Motor neuron (in vitro differentiated cells): Measurements from ENCODE around the gene RPTOR. TPM values are rescaled to one million over a fixed set of nuclear protein-coding genes. Genes with fewer than 3 reads are reported as not detected.
A peak's percentile ranks its signal among the peaks of the same experiment; 100 is the strongest.

Source experiments
- ATAC-seq, 8 experiments: fragments of 200-7000 bp; cut with Tn5 transposase; replicated peaks in 6 of 8; 2 replicates each; pipeline ENCODE4 v1.8.0; 2021; ENCODE audit warnings: mild to moderate bottlenecking in 8 of 8, moderate library complexity in 8 of 8
- H3K27ac ChIP-seq, 2 donors: fragments of 250-450 bp; sonication (Bioruptor Pico); 2 replicates each; pipeline ENCODE4 v1.9.0; 2021; ENCODE audit warnings: antibody characterized with exemption in 2 of 2, mild to moderate bottlenecking in 2 of 2, moderate library complexity in 1 of 2
- H3K4me1 ChIP-seq, 2 donors: fragments of 250-450 bp; sonication (Bioruptor Pico); replicated peaks in 1 of 2; 2 replicates each; pipeline ENCODE4 v1.6.1; 2021; ENCODE audit warnings: antibody characterized with exemption in 2 of 2, mild to moderate bottlenecking in 2 of 2, moderate library complexity in 1 of 2
- H3K4me3 ChIP-seq, 5 donors: fragments of 250-450 bp; sonication (Bioruptor Pico); 2 replicates each; pipeline ENCODE4 v1.9.0; 2021; ENCODE audit warnings: antibody characterized with exemption in 5 of 5, mild to moderate bottlenecking in 5 of 5, moderate library complexity in 4 of 5
- WGBS, 10 experiments: fragments of 450-650 bp; shearing (Covaris generic); methylation state at CpG; one replicate each; pipeline ENCODE4 v1.0.0; 2022; 5-methylcytosine and 5-hydroxymethylcytosine counted together
- in situ Hi-C, 9 experiments: fragments of 400-800 bp; cut with MboI; loops; one replicate each; pipeline ENCODE4 v1.15.0; 2021; ENCODE audit warnings: low sequenced_read_pairs in 9 of 9, low pct_unique_long_range_greater_than_20kb in 2 of 9; ENCODE audit not compliant: unreplicated experiment in 9 of 9
- total RNA-seq, 8 experiments: library from RNA; unstranded; fragments of 300-600 nt; gene quantifications; 2 replicates each; pipeline versions ENCODE4 v1.2.3 to v1.2.4, GENCODE V29; 2022

Gene RPTOR
- total RNA-seq, 8 experiments from 2014 or later = 15.6 to 53.3 (median 19.2) TPM

GRCh38 chr17:80779336-80779735, 234.7 kb downstream of the RPTOR start:
- Histone ChIP-seq H3K4me3 (no peak overlapping the region), H3K4me1 (peaks cover 49 to 50% of the 10 kb centered on the region in 2 donors), H3K27ac (no peak overlapping the region)
- in situ Hi-C loops = no loop called here
- WGBS, 10 experiments = 80 to 100% (median 89%) methylated on average over 2 to 18 of the region's 24 CpGs; no CpG with 5 or more reads in 2 of the 10 experiments
- ATAC-seq = no peak

DNA sequence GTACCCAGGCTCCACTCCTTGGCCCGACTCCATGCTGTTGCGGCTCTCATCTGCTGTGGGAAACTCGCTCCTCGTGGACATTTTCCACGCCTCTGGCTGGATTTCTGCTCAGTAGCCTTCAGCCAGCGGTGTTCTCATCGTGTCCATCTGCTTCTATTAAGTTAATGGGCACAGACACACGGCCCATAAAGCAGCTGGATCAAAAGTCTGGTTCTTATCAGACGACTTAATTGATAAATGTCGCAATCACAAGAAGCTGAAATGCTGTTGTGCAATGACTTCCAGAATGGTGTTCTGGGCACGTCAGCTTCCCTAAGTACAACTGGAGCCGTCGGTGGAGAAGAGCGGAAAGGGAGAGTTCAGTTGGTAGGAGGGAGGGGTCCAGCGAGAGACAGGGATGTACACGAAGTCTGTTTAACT, 235.3 kb downstream of the RPTOR start:
- no peak overlapping the region for H3K27ac ChIP-seq
- H3K4me1 ChIP-seq = peaks cover 43 to 44% of the 10 kb centered on the region in 2 donors
- in situ Hi-C loops = no loop called here
- no peak overlapping the region for H3K4me3 ChIP-seq
- peak in 2 of 8 experiments; percentile 90 to 91 for ATAC-seq
- 13 to 100% (median 84%) methylated on average over 1 to 11 of the region's 16 CpGs for WGBS, 10 experiments

GRCh38 chr17:80780381-80781198, 236.0 kb downstream of the RPTOR start:
- Histone ChIP-seq H3K4me3 (no peak overlapping the region), H3K27ac (no peak overlapping the region), H3K4me1 (peaks cover 37 to 38% of the 10 kb centered on the region in 2 donors)
- ATAC-seq = peak in 4 of 8 experiments; percentile 23 to 59 (median 44)
- in situ Hi-C loops = no loop called here
- WGBS, 10 experiments = 67 to 100% (median 93%) methylated on average over 1 to 12 of the region's 19 CpGs

GRCh38 chr17:80781211-80781610, 236.6 kb downstream of the RPTOR start:
- H3K27ac ChIP-seq = no peak overlapping the region
- 87 to 100% (median 95%) methylated on average over 1 to 6 of the region's 13 CpGs; no CpG with 5 or more reads in 2 of the 10 experiments for WGBS, 10 experiments
- H3K4me3 ChIP-seq = no peak overlapping the region
- in situ Hi-C loops = no loop called here
- H3K4me1 ChIP-seq = peaks cover 32 to 38% of the 10 kb centered on the region in 2 donors
- ATAC-seq = no peak

GRCh38 chr17:80781807-80782277, 237.2 kb downstream of the RPTOR start:
- in situ Hi-C loops = no loop called here
- Histone ChIP-seq H3K27ac (peak overlapping the region in 1 of 2 donors; percentile 16), H3K4me1 (peaks cover 32 to 38% of the 10 kb centered on the region in 2 donors), H3K4me3 (no peak overlapping the region)
- WGBS, 10 experiments = 40 to 100% (median 84%) methylated on average over 1 to 9 of the region's 14 CpGs; no CpG with 5 or more reads in 1 of the 10 experiments
- peak in 5 of 8 experiments; percentile 71 to 94 (median 89) for ATAC-seq

DNA sequence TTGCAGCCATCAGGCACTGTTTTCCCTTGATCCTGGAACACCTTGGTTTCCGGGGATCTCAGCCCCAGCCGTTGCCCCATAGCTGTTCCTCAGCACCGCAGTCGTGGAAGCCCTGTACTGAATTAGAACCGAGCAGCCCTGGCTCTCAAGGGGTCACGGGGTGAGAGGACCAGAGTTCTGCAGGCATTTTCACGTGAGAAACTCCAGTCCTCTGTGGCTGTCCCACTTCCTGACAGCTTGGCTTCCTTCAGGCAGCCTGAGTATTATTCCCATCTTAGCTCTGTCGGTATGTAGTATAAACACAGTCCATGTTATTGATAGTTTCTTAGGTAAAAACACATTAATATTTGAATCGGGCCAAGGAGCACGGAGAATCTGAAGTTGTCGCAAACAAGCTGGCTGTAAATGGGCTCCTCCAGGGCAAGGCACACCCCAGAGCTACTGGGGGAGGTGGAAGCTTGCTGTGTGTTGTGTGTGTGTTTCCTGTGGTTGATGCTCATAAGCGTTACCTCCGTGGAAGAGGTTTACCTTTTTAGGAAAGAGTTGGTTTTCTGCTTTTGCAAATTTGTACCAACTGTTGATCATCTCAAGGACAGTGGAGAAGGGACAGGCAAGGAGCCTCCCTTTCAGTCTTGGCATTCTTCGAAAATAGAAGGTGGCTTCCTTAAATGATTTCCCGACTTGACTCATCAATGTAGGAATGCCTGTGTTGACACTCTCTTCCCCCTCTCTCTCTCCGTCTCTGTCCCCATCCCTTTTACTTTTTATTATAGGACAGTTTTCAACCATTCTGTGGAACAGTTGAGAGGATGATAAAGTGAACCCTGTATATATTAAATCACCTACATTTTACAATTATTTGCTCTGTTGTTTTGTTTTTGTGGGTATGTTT, 238.1 kb downstream of the RPTOR start:
- peak in 1 of 8 experiments; percentile 28 for ATAC-seq
- in situ Hi-C loops = no loop called here
- Histone ChIP-seq H3K27ac (peak overlapping the region in 1 of 2 donors; percentile 9), H3K4me1 (peaks cover 32 to 38% of the 10 kb centered on the region in 2 donors), H3K4me3 (no peak overlapping the region)
- 31 to 92% (median 64%) methylated on average over 2 to 13 of the region's 16 CpGs for WGBS, 10 experiments

DNA sequence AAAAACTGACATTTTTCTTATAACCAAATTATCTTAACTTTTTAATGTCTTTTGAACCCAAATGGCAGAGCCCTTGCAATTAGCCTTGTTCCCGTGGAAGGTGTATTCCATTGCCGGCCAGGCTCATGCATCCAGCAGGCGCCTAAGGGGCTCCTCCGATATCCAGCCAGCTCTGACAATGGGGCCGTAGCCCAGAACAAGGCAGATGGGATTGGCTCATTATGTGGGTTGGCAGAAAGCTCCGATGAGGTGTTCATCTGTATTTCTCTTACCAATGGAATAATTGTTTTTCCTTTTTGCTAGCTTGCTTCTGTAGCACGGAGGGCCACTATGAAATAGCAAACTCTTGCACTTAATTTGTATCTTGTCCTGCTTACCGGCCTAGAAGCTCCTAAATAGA, 238.8 kb downstream of the RPTOR start:
- Histone ChIP-seq H3K4me1 (peaks cover 38% of the 10 kb centered on the region in 2 donors), H3K4me3 (no peak overlapping the region), H3K27ac (no peak overlapping the region)
- WGBS, 10 experiments = 28 to 100% (median 86%) methylated on average over 1 to 8 of the region's 8 CpGs
- in situ Hi-C loops = no loop called here
- ATAC-seq = no peak

DNA sequence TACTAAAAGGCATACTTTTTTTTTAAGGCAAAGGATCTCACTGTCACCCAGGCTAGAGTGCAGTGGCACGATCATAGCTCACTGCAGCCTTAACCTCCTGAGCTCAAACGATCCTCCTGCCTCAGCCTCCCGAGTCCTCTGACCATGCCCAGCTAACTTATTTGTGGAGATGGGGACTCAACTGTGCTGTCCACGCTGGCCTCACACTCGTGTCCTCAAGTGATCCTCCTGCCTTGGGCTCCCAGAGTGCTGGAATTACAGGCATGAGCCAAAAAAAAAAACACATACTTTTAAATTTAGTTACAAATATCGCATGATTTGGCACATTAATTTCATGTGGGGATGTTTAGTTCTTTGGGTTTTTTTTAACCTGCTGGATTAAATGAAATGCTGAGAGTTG, 239.3 kb downstream of the RPTOR start:
- peaks cover 38 to 43% of the 10 kb centered on the region in 2 donors for H3K4me1 ChIP-seq

DNA sequence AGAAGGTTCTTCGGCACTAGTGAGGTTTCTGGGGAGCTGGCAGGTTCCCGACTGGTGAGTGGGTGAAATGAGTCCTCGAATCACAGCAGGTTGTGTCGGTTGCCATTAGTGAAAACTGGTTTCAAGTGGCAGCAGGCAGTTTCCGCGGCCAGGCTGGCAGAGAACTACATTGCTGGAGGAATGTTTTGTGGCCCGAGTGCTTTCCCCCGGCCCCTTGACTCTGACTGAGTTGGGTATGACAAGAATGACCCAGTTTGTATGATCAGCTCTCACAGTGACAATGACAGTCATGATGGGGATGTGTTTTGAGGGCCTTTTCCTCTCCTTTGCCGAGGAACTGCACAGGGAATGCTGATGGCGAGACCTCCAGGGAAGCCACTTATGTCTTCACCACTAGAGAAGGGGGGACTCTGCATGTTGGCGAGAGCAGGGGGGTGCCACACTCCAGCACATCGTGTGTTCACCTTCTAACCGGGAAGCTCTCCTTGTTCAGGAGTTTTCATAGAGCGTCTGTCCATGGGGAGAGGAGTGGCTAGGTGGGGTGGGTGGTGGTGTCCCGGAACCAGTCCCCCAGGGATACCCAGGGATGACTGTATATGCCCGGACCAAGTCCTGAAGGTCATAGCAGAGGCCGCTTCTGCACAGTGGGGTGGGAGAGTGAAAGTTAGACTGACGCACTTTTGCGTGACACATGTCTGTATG, 241.0 kb downstream of the RPTOR start:
- H3K4me1 ChIP-seq = peaks cover 44 to 52% of the 10 kb centered on the region in 2 donors
- H3K4me3 ChIP-seq = no peak overlapping the region
- no peak overlapping the region for H3K27ac ChIP-seq
- ATAC-seq = peak in 1 of 8 experiments; percentile 36
- 69 to 100% (median 91%) methylated on average over 2 to 13 of the region's 19 CpGs for WGBS, 10 experiments
- in situ Hi-C loops = no loop called here

More for the DNA sequence above, 239.3 kb downstream of the RPTOR start:
- H3K27ac ChIP-seq = no peak overlapping the region
- in situ Hi-C loops = no loop called here
- WGBS, 10 experiments = 40 to 100% (median 92%) methylated on average over 1 to 6 of the region's 6 CpGs; no CpG with 5 or more reads in 1 of the 10 experiments
- ATAC-seq = no peak
- H3K4me3 ChIP-seq = no peak overlapping the region

DNA sequence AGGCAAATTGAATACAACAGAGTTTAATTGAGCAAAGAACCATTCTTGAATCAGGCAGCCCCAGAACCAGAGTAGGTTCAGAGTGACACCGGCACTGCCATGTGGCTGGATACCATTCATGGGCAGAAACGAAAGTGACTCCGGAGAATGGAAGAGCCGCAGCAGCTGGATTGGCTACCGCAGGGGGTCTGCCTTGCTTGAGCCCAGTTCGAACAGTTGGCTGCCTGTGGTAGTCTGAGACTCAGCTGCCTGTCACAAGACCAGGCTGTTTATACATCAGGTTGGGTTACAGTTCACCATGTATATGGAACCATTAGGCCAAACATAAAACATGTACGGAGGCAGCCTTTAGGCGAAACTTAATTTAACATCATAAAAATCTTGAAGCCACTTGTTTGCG, 241.8 kb downstream of the RPTOR start:
- Histone ChIP-seq H3K4me1 (peaks cover 44 to 52% of the 10 kb centered on the region in 2 donors), H3K27ac (no peak overlapping the region), H3K4me3 (no peak overlapping the region)
- no peak for ATAC-seq
- WGBS, 10 experiments = 63 to 100% (median 93%) methylated on average over 1 to 5 of the region's 9 CpGs; no CpG with 5 or more reads in 1 of the 10 experiments
- in situ Hi-C loops = no loop called here

GRCh38 chr17:80786887-80787286, 242.2 kb downstream of the RPTOR start:
- Histone ChIP-seq H3K4me3 (no peak overlapping the region), H3K27ac (no peak overlapping the region), H3K4me1 (peaks cover 44 to 52% of the 10 kb centered on the region in 2 donors)
- ATAC-seq = no peak
- 87 to 100% (median 98%) methylated on average over 1 to 8 of the region's 8 CpGs; no CpG with 5 or more reads in 6 of the 10 experiments for WGBS, 10 experiments
- in situ Hi-C loops = no loop called here

GRCh38 chr17:80787881-80788280, 243.2 kb downstream of the RPTOR start:
- in situ Hi-C loops = no loop called here
- no peak for ATAC-seq
- WGBS, 10 experiments = 80 to 100% (median 100%) methylated on average over 1 to 3 of the region's 3 CpGs; no CpG with 5 or more reads in 1 of the 10 experiments
- H3K27ac ChIP-seq = peak overlapping the region in 1 of 2 donors; percentile 0
- no peak overlapping the region for H3K4me3 ChIP-seq
- peaks cover 37 to 44% of the 10 kb centered on the region in 2 donors for H3K4me1 ChIP-seq
